Stimulated activated CD8-positive, alpha-beta memory T cell treated with anti-CD3 and anti-CD28 coated beads, Interleukin-7, amount 100 ng/mL, for 48 hours (primary cell): ENCODE measurements around the gene C1orf74.

ENCODE experiments used
- DNase-seq, 2 donors: peaks; one replicate each; pipeline ENCODE4 v3.0.0-alpha.2; 2020; ENCODE audit warnings: low read depth in 1 of 2; ENCODE audit errors: extremely low read depth in 1 of 2

C1orf74 gene

DNA sequence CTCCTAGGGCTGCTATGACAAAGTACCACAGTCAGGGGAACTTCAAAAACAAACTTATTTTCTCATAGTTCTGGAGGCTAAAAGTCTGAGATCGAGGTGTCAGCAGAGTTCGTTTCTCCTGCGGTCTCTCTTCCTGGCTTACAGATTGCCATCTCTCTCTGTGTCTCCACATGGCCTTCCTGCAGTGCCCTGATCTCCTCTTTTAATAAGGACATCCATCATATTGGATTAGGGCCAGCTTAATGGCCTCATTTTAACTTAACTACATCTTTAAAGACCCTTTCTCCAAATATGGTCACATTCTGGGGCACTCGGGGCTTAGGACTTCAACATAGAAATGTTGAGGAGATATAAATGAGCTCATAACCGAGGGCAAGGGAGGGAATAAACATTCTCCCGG is 12.2 kb downstream of the C1orf74 start:
- DNase-seq: no peak

DNA sequence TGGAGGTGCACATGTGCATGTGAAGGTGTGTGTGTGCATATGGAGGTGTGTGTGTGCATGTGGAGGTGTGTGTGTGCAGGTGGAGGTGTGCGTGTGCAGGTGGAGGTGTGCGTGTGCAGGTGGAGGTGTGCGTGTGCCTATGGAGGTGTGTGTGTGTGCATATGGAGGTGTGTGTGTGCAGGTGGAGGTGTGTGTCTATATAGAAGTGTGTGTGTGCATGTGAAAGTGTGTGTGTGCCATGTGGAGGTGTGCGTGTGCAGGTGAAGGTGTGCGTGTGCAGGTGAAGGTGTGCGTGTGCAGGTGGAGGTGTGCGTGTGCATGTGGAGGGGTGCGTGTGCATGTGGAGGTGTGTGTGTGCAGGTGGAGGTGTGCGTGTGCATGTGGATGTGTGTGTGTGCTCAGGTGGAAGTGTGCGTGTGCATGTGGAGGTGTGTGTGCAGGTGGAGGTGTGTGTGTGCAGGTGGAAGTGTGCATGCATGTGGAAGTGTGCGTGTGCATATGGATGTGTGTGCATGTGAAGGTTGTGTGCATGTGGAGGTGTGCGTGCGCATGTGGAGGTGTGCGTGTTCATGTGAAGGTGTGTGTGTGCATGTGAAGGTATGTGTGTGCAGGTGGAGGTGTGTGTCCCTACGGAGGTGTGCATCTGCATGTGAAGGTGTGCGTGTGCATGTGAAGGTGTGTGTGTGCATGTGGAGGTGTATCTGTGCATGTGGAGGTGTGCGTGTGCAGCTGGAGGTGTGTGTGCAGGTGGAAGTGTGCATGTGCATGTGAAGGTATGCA is 13.5 kb downstream of the C1orf74 start:
- DNase-seq: no peak

DNA sequence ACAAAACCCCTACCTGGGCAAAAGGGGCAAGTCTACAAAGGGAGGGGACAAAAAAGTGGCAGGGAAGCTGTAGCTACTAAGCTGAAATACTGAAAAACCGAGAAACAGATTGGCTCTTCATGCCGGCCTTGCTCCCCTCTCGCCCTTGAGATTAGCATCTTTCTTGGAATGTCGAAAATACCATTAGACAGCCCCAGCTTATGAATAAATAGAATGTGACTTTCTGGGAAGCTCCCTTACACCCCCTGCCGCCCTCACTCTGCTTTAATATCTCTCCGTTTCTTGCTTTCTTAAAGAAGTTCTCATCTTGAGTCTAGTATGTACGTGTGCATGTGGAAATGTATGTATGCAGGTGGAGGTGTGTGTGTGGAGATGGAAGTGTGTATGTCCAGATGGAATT is 14.4 kb downstream of the C1orf74 start:
- DNase-seq: no peak

DNA sequence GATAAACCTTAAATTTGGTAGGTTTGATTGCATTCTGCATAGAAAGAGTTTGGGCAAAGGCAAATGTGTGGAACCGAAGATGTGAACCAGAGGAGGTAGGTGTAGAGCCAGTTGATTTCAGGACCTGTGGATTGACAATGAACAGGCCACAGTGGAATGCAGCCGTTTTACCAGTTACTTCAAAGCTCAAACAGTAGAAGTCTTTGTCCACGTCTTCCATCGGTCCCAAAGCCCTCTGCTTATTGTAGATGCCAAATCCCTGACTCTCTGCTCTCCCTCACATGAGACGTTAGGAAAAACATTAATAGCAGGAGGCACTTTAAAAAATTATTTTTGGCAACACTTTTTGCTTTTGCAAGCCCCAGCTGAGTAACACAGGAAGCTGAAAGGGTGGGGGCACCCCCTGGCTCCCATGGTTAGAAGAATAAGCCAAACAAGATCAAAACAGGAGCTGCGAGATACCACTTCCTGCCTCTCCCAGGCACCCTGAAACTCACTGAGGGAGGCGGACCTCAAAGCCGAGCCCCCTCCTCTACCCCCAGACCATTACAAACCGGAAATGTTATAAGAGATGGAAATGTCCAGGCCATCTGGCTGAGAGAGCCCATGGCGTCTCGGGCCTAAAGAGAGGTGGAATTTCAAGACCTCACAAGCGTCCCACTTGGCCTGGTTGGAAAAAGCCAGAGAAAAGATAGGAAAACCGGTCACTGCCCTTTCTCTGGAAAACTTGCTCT is 15.0 kb downstream of the C1orf74 start:
- peak in 1 of 2 donors; percentile 81 for DNase-seq

DNA sequence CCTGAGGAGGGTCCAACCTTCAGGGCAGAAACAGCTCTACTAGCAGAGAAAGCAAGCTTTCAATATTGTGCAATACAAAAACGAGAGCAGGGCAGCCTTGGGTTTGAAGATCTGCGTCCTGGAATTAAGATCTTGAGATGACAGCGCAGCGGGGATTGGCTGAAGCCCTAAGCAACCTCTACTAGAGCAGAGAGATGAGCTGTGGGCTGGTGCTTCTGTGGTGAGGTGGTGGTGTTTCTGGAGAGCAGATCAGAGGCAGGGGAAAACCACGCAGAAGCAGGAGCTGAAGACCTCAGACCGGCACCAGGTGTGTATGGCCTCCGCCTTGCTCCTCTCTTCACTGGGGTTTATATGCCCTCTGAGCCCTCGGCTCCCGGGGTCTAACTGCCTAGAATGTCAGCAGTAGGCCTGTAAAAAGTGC is 16.0 kb downstream of the C1orf74 start:
- peak; percentile 71 to 88 for DNase-seq

DNA sequence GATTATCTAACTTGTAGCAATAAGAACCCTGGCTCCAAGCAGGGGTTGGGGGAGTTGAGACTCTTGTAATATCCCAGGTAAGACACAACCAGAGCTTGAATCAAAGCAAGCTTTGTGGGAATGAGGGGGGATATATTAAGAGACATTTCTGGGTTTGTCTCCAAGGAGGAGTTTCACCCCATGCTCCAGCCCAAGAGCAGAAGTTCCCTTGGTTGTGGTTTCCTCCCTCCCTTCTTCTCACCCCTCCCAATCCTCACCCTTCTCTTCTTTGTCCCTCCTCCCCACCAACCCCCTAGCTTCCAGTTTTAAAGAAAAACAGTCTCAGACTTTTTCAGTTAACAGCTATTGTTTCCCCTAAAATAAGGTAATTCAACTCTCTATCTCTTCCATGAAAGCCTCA is 16.7 kb downstream of the C1orf74 start:
- DNase-seq: no peak

DNA sequence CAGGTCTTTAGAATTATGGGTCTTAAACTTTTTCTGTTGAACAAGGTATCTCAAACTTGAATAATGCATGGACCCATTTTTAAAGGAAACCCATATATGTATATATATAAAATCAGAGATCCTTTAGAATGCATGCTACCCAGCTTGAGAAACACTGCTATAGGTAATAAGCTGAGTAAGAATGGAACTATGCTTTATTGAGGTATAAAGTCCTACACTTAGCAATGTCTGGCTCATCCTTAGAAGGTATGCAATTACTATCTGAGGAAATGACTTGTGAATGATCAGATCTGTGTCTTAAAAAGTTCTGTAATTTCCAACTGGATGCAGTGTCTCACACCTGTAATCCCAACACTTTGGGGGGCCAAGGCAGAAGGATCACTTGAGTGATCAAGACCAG is 17.3 kb downstream of the C1orf74 start:
- DNase-seq: no peak

DNA sequence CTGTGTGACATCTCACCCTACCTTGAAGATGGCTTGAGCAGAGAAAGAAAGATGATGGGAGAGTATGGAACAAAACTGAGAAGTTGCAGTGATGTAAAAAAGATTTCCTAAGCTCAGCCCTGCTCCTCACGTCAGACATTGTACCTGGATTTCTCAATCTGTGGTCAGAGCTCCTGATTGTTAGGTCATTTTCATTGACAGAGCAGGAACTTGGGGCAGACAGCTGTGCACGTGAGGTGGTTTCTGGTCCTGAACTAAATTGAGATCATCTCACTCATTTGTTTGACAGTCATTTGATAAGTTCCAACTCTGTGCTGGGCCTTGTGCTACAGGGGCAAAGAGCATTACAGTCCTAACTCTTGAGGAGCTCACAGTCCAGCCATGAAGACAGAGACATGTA is 18.3 kb downstream of the C1orf74 start:
- DNase-seq: no peak

DNA sequence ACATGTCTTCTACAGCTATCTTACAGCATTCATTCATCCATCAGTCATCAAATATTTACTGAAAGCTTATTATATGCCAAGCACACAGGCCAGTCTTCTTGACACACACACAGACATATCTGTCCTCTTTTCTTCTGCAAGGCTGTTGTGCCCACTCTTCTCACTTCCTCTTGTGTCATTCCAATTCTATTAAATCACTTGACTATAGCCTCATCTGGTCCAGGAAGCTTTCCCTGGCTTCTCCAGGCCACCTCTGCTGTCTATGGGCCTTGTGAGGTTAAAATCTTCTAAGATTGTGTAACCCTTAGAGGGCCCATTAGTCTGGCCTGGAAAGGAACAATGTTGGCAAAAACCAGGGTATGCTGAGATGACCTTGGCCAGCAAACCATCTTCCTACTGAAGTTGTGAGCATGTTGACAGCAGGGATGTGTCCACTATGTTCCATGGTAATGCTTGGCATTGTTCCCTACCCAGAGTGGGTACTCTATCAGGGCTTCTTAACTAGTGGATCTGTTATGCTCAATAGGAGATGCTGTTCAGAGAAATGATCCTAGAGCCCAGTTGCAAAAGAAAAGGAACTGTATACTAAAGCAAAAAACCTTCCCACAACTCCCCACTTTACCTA is 23.2 kb downstream of the C1orf74 start:
- no peak for DNase-seq

DNA sequence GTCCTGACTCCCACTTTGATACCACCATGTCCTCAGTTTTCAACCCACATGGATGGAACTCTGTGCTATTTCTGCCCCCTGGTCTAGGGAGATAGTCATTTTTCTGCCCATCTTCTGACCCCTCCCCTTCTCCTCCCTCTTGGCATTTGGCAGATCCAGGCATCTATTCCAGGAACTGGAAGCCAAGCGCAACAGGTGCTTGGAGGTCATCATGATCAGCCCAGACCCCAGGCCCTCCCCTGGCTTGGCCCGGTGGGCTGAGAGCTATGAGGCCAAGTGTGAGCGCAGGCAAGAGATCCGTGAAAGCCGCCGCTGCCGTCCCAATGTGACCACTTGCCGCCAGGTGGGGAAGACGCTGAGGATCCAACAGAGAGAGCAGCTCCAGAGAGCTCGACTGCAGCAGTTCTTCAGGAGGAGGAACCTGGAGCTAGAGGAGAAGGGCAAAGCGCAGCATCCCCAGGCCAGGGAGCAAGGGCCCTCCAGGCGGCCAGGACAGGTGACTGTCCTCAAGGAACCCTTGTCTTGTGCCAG is 24.5 kb downstream of the C1orf74 start:
- no peak for DNase-seq

DNA sequence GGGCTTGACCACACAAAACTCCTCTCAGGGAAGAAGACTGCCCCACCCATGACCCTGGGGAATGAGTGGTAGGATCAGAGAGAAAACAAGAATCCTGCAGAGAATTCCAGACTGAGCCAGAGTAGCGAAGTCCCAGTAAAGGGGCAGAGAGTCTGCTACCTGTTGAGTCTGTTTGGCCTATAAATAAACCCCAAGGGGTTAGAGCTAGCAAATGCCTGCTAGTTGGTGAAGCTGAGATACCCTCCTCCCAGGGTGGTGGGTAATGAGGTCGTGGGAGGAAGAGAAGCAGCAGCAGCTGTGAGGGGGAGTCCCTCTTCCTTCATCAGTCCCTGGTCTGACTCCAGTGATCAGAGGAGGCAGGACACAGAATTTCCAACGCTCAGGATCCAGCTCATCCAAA is 26.0 kb downstream of the C1orf74 start:
- no peak for DNase-seq

DNA sequence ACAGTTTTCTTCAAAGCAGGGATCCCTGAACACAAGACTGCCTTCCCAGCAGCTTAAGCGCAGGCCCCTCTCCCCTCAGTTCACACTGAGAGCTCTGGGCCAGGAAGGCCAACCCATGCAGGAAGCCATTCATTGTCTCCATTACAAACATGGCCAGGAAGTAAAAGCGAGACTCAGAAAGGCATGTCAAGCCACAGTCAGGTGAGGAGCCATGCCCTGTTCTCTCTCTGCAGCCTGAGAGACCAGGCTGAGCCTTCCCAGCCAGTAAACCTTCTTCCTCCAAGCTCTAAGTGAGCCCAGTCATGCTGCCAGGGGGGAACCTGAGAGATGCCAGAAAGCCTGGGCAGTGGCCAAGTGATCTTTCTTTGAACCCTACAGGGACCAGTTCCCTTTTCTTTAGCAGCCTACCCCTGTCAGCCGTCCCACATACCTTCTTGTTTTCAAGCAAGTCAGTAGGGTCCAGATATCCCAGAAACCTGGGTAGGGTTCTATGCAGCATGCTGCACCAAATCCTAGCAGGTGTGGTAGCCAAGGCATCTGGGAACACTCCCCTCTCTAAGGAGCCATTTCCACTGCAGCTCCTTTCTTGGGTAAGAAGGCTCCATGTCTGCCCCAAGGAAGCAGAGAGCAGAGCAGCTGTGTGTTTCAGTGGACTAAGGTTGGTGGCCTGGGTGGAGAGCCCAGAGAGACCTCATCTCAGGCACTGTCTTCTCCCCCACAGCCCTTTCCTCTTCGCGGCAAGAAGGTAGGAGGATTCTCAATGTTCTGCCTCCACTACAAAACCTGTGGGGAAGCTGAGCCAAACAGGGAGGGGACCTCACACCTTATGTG is 27.5 kb downstream of the C1orf74 start:
- no peak for DNase-seq

DNA sequence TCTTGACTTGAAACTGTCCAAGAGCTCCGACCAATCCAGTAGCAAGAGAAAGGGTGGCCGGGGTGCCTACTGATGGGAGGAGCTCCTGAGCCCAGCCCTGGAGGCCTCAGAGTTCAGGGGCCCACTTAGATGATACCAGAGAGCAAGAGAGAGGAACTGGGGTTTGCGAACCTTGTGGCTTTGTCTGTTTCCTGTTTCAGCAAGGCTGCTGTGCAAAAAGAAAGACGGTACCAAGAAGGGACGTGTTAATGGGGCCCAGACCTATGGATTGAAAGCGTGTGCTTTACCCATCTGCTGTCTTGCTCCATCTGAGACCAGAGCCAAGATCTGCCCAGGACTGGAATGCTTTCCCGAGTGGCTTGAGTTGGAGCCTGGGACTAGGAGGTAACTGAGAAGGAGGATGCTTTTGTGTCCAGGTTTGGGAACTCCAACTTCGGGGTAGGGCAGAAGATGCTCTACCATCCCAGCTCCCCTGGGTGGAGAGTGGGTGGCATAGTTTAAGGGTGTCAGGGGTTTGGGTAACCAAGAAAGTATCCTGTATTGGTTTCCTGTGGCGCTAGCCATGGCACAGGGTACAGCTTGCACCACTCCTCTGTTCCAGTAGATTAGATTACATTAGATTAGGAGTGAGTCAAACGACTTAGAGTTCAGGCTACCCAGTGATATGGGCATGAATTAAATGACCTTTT is 28.3 kb downstream of the C1orf74 start, which contains the start of gene TRAF3IP3:
TRAF3IP3 (plus strand) TSS at position 128 of the 689 bp plus-strand sequence. CDS start 3,987 bp downstream, outside the sequence.
- peak; percentile 59 to 84 for DNase-seq

DNA sequence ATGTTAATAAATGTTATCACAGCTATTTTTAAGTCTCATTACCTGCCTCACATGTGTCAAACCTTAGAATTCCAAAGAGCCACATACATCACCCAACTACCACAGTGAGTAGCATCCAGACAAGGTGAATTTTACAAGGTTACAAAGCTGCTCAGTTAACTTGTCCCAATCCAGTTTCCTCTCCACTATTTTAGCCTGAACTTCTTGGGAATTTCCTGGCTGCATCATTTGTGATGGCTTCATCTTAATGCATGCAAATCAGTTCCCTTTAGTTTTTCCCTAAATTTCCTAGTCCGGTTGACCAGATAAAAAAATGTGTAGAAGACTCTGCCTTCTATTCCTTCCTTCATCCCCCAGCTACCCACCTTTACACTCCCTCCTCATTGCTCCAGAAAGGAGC is 29.1 kb downstream of the C1orf74 start:
- no peak for DNase-seq

DNA sequence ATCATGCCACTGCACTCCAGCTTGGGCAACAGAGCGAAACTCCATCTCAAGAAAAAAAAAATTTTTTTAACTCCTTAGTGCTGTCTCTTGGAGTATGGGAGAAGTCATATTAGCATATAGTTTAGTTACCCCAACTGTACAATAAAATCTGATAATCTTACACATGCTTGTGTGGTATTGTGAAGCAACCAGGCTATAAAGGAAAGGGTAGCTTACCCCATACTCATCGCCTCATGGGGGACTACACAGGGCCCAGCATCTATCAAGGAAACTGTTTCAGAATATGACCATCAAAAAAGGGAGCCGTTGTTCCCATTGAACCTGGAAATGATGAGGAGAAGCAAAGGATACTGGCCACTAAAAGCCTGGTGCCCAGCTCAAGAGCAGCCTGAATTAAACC is 31.5 kb downstream of the C1orf74 start:
- no peak for DNase-seq

DNA sequence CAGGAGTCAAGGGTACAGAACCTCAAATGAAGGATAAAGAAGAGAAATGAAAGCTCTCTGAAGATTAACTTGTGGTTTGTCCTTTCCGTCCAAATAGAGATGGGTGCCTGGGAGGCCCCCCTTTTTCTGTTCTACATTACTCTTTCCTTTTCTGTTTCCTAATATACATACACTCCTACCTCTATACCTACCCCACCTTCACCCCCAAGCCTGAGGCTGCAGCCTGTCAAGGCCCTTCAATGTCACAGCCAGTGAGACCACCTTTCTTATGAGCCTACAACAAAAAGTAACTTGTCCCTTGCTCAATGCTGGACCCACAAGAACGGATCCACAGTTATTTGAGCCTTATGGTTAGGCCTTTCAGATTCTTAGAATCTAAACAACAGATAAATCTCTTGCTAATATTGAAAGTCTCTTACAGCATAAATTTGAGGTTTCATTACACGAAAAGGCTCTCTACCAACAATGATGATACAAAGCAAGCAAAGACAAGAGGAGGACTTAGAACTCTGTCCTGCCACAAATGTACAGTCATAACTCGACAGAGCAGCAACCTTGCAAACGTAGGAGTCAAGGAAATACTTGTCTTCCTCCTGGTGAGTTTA is 32.6 kb downstream of the C1orf74 start:
- DNase-seq: no peak

DNA sequence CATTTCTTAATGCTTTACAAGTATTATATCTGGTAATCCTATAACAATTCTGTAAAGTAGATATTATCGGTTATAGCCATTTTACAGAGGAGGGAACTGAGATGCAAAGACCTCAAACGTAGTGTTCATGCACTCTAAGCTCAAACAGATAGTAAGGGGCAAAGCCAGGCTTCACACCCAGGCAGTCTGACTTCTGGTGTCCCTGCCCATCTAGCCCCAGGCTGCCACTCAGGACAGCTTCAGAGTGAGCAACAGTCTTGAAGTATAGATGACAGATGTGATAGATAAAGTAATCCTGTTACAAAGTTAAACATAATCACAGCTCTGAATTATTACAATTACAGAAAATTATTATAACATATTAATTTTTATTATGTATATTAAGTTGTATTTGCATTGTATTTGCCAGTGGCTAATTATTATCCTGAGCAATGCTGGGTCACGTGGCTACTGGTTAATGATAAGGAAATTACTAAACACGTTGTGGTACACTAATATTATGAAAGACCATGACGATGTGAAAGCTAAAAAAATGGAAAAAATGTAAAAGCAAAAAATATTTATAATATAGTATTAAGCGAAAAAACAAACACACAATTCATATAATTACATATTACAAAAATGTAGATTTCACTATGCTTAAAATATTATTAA is 34.6 kb downstream of the C1orf74 start:
- DNase-seq: no peak

DNA sequence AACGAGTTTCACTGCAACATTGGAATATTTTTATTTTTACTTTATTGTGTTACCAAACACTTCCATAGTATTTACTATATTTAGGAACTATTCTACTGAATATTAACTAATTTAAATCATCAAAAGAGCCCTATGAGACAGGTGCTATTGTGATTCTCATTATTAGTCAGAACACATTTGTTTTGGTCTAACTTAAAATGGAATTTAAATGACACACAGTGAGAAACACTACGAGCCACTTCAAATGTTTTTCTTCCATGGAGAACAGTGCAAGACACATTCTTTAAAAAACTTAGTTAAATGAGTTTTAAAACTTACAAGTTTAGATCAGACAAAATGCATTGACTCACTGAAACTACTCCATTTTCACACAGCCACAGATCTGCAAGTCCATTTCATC is 35.2 kb downstream of the C1orf74 start:
- DNase-seq: no peak

DNA sequence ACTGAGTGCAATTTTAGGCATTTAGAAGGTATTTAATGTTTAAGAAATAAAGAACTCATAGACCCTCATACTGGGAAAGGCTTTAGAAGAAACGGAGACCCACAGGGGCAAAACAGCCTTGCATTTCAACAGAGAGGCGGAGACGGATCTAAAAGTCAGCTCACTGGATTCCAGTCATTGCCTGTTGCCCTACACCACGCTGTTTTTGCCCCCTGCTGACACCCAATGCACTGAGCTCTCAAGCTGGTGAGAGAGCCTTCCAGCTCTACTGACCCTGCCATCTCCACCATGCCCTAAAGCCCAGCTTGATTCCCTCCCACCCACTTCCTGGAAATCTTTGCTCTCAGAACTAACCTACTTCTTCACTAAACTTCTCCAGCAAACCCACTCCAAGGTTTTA is 35.7 kb downstream of the C1orf74 start:
- DNase-seq: no peak
